Measurements from ENCODE around the gene ICA1. TPM values are rescaled to one million over a fixed set of nuclear protein-coding genes. Genes with fewer than 3 reads are reported as not detected.
"Not testable (repeated sequence)": the region's sequence is repeated elsewhere in the genome, so short reads cannot be mapped to it uniquely, and the experiment has no call there.

The ICA1 gene
- total and polyA plus RNA-seq, 4 donors: 1.4 to 22.7 (median 8.1) TPM

DNA sequence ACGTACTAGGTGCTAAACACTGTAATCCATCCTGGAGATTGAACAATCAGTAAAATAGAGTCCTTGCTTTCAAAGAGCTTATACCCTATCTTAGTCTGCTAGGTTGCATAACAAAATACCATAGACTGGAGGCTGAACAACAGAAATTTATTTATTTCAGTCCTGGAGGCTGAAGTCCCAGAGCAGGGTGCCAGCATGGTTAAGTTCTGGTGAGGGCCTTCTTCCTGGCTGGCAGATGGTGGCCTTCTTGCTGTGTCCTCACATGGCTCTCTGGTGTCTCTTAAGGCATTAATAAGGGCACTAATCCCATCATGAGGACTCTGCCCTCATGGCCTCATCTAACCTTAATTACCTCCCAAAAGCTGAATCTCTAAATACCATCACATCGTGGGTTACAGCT is 43.1 kb upstream of the ICA1 start:
- TF ChIP-seq REST (IDR thresholded peaks at IDR 0.05) (no peak), JUND (IDR thresholded peaks at IDR 0.05) (no peak), TAF1 (conservative IDR thresholded peaks at IDR 0.05) (no peak), RAD21 (IDR thresholded peaks at IDR 0.05) (no peak), RXRA (IDR thresholded peaks at IDR 0.05) (no peak), EGR1 (IDR thresholded peaks at IDR 0.05; ENCODE audit: low read depth in 2 of 2) (no peak), SP1 (IDR thresholded peaks at IDR 0.05) (no peak), NR2F2 (IDR thresholded peaks at IDR 0.05) (no peak)
- TF ChIP-seq, protein P1, sequence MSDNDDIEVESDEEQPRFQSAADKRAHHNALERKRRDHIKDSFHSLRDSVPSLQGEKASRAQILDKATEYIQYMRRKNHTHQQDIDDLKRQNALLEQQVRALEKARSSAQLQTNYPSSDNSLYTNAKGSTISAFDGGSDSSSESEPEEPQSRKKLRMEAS (IDR thresholded peaks at IDR 0.05): no peak
- TF ChIP-seq, protein P2, sequence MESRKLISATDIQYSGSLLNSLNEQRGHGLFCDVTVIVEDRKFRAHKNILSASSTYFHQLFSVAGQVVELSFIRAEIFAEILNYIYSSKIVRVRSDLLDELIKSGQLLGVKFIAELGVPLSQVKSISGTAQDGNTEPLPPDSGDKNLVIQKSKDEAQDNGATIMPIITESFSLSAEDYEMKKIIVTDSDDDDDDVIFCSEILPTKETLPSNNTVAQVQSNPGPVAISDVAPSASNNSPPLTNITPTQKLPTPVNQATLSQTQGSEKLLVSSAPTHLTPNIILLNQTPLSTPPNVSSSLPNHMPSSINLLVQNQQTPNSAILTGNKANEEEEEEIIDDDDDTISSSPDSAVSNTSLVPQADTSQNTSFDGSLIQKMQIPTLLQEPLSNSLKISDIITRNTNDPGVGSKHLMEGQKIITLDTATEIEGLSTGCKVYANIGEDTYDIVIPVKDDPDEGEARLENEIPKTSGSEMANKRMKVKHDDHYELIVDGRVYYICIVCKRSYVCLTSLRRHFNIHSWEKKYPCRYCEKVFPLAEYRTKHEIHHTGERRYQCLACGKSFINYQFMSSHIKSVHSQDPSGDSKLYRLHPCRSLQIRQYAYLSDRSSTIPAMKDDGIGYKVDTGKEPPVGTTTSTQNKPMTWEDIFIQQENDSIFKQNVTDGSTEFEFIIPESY (IDR thresholded peaks at IDR 0.05): no peak
- TF ChIP-seq, protein P3, sequence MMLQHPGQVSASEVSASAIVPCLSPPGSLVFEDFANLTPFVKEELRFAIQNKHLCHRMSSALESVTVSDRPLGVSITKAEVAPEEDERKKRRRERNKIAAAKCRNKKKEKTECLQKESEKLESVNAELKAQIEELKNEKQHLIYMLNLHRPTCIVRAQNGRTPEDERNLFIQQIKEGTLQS (IDR thresholded peaks at IDR 0.05): no peak
- Histone ChIP-seq H3K9ac (ENCODE audit: low read depth in 1 of 2, low read length in 2 of 2) (no peak overlapping the region), H3K9me3 (ENCODE audit: control insufficient read depth in 4 of 4, low read length in 3 of 4) (no peaks in the 10 kb centered on the region), H3K4me1 (ENCODE audit: control insufficient read depth in 4 of 4, insufficient read depth in 4 of 4, low read length in 3 of 4) (no peaks in the 10 kb centered on the region), H3K27ac (ENCODE audit: low read depth in 1 of 2, low read length in 2 of 2) (no peak overlapping the region), H3K4me3 (ENCODE audit: low read depth in 1 of 3, low read length in 3 of 3) (no peak overlapping the region), H3K36me3 (ENCODE audit: control insufficient read depth in 4 of 4, insufficient read depth in 3 of 4, low read depth in 1 of 4, low read length in 3 of 4) (no peaks in the 10 kb centered on the region), H3K27me3 (ENCODE audit: control insufficient read depth in 4 of 4, insufficient read depth in 4 of 4, low read length in 3 of 4) (no peaks in the 10 kb centered on the region)
- DNase-seq (ENCODE audit: low spot score): no peak
- 54% methylated on average over 2 of the region's 2 CpGs for WGBS

DNA sequence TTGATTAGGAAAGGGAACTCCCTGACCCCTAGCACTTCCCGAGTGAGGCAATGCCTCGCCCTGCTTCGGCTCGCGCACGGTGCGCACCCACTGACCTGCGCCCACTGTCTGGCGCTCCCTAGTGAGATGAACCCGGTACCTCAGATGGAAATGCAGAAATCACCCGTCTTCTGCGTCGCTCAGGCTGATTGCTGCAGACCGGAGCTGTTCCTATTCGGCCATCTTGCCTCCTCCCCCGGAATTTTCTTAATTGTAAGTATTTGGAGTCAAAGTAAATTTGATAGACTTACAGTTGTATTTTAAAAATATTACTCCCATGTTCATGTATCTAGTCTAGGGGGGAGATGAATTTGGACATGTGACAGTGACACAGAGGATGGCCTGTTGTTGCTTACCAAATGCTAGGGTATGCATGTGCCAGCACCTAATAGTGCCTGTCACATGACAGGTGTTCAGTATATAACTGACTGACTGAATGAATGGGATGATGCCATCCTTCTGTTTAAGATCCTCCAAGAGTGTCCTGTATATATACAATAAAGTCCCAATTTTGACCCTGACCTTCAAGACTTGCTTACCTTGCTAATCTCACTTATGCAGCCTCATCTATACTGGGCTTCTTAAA is 42.0 kb upstream of the ICA1 start:
- no peak overlapping the region for H3K9ac ChIP-seq (ENCODE audit: low read depth in 1 of 2, low read length in 2 of 2)
- no peaks in the 10 kb centered on the region for H3K9me3 ChIP-seq (ENCODE audit: control insufficient read depth in 4 of 4, low read length in 3 of 4)
- 88% methylated on average over 16 of the region's 16 CpGs for WGBS
- no peaks in the 10 kb centered on the region for H3K4me1 ChIP-seq (ENCODE audit: control insufficient read depth in 4 of 4, insufficient read depth in 4 of 4, low read length in 3 of 4)
- no peaks in the 10 kb centered on the region for H3K27me3 ChIP-seq (ENCODE audit: control insufficient read depth in 4 of 4, insufficient read depth in 4 of 4, low read length in 3 of 4)
- no peak for DNase-seq (ENCODE audit: low spot score)
- H3K4me3 ChIP-seq (ENCODE audit: low read depth in 1 of 3, low read length in 3 of 3): no peak overlapping the region
- H3K36me3 ChIP-seq (ENCODE audit: control insufficient read depth in 4 of 4, insufficient read depth in 3 of 4, low read depth in 1 of 4, low read length in 3 of 4): no peaks in the 10 kb centered on the region
- no peak overlapping the region for H3K27ac ChIP-seq (ENCODE audit: low read depth in 1 of 2, low read length in 2 of 2)
- TF ChIP-seq NR2F2 (IDR thresholded peaks at IDR 0.05): no peak
- TF ChIP-seq, protein P2 (IDR thresholded peaks at IDR 0.05): no peak
- no peak for TF ChIP-seq HNF4G (IDR thresholded peaks at IDR 0.05)
- TF ChIP-seq, protein P4, sequence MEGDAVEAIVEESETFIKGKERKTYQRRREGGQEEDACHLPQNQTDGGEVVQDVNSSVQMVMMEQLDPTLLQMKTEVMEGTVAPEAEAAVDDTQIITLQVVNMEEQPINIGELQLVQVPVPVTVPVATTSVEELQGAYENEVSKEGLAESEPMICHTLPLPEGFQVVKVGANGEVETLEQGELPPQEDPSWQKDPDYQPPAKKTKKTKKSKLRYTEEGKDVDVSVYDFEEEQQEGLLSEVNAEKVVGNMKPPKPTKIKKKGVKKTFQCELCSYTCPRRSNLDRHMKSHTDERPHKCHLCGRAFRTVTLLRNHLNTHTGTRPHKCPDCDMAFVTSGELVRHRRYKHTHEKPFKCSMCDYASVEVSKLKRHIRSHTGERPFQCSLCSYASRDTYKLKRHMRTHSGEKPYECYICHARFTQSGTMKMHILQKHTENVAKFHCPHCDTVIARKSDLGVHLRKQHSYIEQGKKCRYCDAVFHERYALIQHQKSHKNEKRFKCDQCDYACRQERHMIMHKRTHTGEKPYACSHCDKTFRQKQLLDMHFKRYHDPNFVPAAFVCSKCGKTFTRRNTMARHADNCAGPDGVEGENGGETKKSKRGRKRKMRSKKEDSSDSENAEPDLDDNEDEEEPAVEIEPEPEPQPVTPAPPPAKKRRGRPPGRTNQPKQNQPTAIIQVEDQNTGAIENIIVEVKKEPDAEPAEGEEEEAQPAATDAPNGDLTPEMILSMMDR (IDR thresholded peaks at IDR 0.05; ENCODE audit: low read depth, low read length, missing input control): no peak
- no peak for TF ChIP-seq YY1 (IDR thresholded peaks at IDR 0.05)
- TF ChIP-seq FOXA2 (IDR thresholded peaks at IDR 0.05): no peak
- no peak for TF ChIP-seq JUND (IDR thresholded peaks at IDR 0.05)
- TF ChIP-seq, protein P1 (IDR thresholded peaks at IDR 0.05): no peak
- no peak for TF ChIP-seq SP1 (IDR thresholded peaks at IDR 0.05)

- H3K9ac ChIP-seq (ENCODE audit: low read depth in 1 of 2, low read length in 2 of 2); H3K9me3 ChIP-seq (ENCODE audit: control insufficient read depth in 4 of 4, low read length in 3 of 4); DNase-seq (ENCODE audit: low spot score); H3K4me1 ChIP-seq (ENCODE audit: control insufficient read depth in 4 of 4, insufficient read depth in 4 of 4, low read length in 3 of 4); H3K27me3 ChIP-seq (ENCODE audit: control insufficient read depth in 4 of 4, insufficient read depth in 4 of 4, low read length in 3 of 4); H3K36me3 ChIP-seq (ENCODE audit: control insufficient read depth in 4 of 4, insufficient read depth in 3 of 4, low read depth in 1 of 4, low read length in 3 of 4); H3K4me3 ChIP-seq (ENCODE audit: low read depth in 1 of 3, low read length in 3 of 3); H3K27ac ChIP-seq (ENCODE audit: low read depth in 1 of 2, low read length in 2 of 2): not testable (repeated sequence)
- 93% methylated on average over 7 of the region's 7 CpGs for WGBS
Measured at GRCh38 chr7:8297023-8297422, 35.1 kb upstream of the ICA1 start.
